GM21360 (cell line): ENCODE measurements around the gene MBD5.

Experiments used
- ATAC-seq: cut with Tn5 transposase; IDR thresholded peaks from one replicate; pipeline ENCODE4 v1.9.1; 2021; ENCODE audit warnings: mild to moderate bottlenecking, moderate library complexity; ENCODE audit not compliant: unreplicated experiment

Gene MBD5

DNA sequence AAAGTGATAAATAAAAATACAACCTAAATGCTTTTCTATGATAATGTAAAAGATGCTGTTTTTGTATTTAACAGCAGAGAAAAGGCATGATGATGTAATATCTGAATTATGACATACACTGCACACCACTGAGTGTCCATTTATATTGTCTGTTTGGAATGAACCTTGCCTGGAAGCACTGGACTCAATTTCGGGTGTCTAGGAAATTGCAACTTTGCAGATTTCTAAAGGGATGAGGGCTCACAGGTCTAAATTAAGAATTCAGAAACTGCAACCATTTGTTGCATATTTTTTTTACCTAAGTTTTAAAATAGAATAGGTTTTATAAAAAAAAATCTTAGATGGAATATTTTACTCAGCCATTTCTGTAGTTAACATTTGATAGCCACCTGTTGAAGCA is 492.5 kb downstream of the MBD5 start:
- no peak for ATAC-seq

DNA sequence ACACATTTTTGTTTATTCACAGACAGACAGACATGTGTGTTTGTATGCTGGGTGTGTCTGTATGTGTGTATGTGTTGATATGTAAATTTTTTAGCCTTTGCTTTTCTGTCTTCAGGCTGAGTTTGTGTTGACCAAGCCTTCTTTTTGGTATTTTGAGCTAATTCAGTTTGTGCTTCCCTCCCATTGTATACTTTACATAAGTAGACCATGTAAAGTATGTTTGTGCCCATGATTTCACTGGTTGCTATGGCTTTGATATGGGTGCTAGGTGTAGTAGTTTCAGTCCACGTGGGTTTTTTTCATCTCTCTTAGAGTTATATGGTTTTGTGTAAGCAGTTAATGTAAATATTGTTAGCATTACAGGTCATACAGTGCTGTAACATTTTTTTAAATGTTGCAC is 494.2 kb downstream of the MBD5 start:
- ATAC-seq, result no peak

DNA sequence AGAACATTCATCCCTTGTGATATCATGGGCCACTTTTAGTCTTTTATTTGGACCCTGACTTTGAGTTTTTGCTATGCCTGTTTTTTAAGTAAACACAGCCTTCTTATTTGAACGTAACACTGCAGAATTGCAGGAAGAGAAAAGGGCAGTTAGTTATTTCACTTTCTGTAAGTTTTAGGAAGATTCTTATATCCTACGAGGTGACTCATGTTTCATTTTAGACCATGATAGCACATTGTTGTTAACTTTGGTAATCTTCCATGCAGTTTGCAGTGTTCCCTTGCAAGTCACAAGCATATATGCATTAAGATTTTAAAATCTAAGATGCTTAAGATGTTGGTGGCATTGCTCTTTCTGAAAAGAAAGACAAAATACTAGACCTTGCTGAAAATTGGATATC is 495.1 kb downstream of the MBD5 start:
- ATAC-seq, result no peak

DNA sequence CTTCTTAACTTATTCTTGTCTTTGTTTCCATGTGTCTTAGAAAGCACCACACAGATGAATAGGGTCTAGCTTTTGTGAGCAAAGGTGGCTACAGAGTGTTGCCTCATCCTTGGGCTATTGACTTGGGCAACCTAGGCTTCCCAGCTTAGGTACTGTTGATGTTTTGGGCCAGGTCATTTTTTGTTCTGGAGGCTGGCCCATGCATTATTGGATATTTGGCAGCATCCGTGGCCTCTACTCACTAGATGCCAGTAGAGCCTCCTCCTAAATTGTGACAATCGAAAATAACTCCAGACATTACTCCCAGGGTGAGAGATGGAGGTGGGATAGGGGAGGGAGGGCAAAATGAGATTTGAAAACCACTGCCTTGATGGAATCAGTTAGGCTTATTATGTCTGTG is 496.4 kb downstream of the MBD5 start:
- ATAC-seq, result no peak

DNA sequence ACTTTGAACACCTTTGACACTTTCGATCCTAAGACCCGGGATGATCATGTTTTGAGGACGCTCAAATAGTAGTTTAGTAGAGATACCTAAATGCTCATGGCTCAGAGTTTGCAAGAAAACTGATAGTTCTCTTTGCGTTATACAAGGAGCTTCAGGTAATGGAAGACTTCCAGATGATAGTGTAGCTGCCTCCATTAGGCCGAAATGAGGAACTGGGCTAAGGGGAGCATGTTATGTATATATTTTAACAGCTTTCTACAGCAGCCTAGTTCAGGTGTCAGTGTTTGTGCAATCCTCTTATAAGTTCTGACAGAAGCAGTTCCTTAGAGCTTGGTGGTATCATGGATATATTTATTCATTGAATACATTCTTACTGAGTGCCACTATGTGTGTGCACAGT is 496.9 kb downstream of the MBD5 start:
- no peak for ATAC-seq

DNA sequence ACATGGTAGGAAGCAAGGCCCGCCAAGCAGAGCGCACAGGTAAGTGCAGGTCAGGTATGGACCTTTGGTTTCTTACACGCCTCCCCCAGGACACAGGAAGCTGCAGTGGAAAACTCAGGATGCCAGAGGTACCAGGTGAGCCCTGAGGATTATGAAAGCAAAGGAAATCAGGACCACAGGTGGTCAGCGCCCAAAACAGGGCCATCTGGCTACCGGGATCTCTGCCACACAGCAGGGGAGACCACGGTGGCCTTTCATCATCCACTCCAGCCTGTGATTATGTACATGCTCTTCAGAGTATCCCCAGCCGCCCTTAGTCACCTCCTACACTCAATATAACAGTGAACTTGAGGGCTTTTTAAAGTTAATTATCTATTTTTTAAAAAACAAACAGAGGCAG is 498.1 kb downstream of the MBD5 start:
- no peak for ATAC-seq

DNA sequence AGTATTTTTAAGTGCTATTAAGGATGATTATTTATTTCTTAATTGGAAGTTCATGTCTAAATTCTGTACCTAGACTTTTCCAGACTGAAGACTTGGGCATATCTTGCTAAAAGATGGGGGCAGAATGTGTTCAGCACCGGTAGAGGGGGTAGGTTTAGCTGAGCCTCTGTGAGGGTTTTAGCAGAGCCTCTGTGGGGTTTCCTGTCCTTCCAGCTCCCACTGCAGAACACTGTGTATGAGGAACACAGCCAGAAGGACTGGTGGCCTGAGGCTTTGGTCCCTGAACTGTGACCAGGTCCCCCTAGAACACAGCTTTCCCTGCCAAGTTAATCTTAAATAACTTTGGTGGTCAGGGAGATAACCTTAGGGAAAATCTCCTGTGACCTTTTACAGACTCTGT is 500.3 kb downstream of the MBD5 start:
- no peak for ATAC-seq

DNA sequence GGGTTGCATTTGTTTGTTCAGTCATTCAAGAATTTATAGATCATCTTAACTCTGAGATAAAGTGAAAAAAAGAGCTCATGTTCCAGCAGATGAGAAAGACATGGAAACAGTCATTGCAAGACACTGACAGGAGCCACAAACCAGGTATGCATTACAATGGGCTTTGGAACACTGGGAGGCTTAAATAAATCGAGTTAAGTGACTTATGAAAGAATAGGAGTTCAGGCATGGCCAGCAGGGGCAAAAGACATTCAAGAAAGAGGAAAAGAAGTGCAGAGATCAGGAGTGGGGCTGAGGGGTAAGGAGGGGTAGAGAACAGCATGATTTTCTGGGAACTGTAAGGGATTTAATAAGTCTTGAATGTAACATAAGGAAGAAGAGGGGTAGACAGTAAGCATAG is 502.4 kb downstream of the MBD5 start:
- ATAC-seq, result no peak

DNA sequence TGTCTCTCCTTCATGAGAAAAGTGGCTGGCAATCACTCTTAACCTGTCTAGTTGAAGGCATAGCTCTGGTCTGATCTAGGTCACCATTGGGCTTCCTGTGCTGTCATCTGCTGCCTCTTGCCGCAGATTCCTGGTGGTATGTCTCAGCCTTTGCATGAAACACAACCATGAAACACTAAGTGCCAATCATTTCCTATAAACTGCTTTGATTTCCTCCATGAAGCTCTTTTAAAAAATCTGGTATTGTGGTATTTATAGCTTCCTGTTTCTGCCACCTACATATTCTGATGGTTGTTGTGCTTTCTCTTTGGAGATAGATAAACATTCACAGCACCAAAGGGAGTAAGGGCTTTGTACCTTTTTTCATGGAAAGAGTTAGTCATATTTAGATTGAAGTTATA is 503.6 kb downstream of the MBD5 start:
- no peak for ATAC-seq

DNA sequence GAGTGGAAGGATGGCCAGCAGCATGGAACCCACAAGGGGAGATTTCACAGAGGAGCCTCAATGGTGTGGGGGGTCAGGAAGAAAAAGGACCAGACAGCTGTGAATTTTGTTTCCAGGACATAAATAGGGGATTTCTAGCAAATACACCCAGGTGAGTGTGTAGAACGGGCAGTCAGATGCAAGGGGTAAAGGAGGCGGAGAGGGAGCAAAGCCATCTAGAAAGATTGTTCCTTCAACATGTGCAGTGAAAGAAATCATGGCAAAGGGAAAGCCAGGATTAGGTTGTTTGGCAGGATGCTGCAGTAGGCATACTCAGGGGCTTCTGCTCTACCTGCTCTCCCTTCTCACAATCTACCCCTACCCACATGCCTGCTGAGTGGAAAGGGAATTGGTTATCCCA is 504.2 kb downstream of the MBD5 start:
- no peak for ATAC-seq

DNA sequence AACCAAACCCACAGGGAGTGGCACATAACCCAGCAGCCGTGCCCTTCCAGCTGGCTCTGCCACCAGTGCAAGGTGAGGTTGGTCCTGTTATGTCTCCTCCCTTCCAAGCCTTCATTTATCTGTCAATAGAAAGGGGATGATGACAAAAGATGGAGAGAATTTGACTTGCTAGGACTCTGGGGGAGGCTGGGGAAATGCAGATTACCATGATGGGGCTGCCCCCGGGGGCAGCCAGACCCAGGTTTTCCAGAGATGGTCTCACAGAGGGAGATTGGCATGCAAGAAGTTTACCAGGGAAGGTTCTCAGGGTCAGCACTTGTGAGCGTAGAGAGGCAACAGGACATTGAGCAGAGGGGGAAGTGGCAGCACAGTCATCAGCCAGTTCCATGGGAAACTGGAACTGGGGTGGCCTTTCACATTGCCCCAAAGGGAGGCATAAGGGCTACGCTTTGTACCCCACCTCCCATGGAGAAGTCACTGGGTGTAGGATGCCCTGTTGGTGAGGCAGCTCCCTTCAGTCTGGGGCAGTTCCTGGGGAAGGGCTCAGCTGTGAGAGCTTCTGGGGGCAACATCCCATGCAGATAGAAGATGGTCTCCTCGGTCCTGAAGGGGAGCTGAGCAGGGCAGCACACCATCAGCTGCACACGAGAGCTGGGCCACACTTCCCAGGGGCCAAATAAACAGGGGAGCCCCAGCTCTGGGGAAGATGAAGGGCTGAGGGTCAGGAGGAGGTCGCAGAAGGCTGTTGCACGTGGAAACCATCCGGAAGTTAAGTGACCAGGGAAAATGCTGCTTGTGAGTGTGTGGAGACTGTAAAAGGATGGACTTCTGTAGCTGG is 505.8 kb downstream of the MBD5 start:
- no peak for ATAC-seq

DNA sequence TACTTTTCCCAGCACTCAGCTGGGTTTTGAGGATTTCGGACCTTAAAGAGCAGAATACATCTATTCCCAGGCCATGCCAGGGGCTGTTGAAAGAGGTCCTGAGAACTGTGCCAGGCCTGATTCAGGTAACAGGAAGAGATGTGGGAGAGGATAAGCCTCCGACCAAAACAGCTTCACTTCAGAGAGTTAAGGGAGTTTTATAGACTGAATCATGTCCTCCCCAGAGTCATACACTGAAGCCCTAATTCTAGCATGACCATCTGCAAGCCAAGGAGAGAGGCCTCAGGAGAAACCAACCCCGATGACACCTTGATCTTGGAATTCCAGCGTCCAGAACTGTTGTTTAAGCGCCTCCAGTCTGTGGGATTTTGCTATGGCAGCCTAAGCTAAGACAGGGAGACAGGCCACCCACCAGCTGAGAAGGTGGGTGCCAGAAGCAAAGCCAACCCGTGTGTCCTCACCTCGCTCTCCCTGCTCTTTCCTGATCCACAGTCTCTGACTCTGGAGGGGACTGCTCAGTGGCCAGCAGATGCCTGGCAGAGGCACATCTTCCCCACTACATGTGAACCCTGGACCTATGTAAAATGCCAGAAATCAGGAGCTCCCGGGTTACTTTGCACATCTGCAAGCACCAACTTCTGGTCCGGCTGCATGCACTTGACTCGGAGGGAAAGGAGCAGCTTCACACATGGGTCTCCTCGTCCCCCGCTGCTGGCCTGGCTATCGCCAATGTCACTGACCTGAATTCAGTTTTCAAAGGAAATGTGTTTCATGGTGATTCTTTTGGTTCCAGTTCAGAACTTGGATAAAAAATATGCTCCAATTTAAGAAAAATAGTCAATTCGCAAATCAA is 506.8 kb downstream of the MBD5 start:
- no peak for ATAC-seq

DNA sequence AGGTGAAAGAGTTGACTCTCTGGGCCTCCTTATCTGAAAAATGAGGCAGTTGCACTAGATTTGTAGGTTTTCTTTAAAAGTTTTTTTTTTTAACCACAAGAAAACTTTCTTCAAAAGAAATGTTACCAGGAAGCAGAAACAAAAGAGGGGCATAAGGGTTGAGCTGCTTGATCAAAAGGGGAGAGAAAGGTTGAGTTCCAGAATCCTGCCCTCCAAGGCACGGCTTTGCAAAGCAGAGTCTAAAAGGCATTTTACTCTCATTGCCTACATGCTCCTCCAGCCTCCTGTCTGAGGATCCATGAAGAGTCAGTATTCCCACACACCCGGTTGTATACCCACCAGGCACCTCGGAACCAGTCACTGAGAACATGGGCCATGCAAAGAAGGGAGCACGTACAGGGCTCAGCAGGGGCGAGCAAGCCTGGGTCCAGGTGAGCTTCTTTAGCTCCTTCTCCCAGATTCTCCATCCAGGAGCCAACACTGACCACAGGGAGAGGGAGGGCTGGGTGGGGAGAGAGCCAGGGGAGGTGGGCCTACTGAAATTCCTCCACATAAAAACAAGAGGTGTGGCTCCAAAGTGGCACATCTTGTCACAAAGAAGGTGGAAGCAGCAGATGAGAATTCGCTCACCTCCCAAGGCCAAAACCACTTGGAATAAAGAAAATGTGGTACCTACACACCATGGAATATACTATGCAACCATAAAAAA is 507.6 kb downstream of the MBD5 start:
- ATAC-seq, result no peak

DNA sequence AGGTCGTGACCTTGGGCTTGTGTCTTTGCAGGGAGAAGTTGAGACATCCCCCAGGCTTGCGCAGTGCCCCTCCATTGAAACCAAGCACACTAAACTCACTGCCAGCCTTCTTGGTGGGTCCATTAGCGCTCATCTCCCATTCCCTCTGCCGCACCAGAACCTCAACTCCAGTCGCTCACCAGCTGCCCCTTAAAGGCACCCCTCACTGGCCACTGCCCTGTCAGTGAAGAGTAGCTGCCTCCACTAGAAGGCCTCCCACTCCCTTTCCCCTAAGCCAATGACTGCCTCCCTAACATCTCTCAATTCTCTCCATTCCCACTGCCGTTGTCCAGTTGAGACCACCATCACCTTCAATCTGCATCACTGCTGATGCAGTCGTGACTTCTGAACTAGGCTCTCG is 508.9 kb downstream of the MBD5 start:
- no peak for ATAC-seq

DNA sequence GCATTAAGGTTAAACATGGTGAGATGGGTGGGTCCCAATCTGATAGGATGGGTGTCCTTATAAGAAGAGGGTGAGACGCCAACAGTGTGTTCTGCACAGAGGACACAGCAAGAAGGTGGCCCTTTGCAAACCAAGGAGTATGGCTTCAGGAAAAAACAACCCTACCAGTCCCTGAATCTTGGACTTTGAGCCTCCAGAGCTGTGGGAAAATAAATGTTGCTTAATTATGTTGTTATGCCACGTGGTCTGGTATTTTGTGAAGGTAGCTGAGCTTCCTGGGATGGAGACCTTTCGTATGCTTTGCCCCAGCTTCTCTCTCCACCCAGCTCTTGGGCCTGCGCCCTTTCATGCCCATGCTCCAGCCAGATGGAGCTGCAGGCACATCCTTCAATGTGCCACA is 509.5 kb downstream of the MBD5 start:
- no peak for ATAC-seq

DNA sequence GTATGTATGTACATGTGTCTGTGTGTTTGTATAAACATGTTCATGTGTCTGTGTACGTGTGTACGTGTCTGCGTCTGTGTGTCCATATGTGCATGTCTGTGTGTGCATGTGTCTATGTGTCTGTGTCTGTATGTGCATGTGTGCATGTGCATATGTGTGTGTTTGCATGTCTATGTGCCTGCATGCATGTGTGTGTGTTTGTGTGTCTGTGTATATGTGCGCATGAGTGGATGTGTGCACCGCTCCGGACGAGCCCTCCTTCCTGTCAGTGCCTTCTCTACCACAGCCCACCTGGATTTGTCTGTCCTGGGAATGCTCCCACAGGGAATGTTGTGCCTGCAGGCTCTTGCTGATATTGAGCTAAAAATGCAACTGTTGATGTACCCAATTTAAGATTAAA is 510.3 kb downstream of the MBD5 start:
- ATAC-seq, result no peak

DNA sequence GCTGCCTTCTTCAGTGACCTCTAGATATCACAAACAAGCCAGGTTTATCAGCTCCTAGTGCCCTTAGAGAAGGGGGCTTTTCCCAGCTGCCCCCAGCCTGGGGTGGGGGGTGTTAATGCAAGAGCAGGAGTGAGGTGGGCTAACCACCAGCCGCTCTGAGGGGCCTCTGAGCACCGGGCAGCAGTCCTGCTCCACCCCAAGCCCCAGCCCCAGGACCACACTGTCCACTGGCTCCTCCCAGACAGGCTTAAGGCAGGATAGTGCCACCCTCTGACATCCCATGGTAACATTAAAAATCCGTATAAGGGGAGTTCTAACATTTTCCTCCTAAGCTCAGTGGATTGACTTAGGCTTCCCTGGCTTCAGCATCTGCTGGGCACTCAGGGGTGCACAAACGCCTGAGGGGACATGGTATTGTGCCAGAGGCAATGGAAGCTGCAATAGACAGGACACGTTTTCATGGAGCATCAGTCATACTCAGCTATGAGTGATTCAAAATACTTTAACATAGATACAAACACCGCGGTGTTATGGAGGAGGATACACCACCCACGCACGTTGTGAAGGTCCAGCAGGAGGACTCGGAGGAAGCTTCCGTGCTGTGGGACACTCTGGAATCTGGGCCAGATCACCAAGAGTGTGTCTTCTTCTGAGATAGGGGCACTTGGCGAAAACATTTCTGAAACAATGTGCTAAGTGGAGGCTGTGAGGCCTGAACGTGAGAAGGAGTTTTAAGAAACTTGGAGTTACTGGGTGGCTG is 511.0 kb downstream of the MBD5 start:
- no peak for ATAC-seq

DNA sequence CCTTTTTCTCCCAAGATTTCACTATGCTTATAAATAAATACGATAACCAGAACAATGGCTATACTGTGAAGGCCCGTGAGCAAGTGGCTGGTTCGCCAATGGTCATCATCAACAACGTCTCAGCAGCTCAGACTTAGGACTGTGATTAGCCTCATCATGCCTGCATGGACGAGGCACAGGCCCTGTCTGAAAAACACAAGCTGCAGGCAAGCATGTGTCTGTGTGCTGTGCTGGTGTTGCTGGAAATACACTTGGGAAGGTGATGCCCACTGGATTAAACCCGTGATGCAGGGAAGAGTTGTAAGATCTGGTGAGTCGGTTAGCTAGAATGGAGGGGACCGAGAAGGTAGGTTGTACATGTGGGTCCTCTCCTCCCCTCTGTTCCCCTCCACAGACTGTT is 512.1 kb downstream of the MBD5 start:
- no peak for ATAC-seq

DNA sequence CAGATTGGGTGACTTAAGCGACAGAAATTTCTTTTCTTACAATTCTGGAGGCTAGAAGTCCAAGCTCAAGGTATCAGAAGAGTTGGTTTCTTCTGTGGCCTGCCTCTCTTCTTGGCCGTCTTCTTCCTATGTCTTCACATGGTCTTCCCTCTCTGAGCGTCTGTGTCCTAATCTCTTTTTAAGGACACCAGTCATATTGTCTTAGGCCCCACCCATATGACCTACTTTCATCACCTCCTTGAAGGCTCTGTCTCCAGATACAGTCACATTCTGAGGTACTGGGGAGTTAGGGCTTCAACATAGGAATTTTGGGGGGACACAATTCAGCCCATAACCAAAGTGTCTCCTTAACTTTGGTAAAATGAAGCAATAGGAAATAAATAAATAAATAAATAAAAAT is 512.8 kb downstream of the MBD5 start:
- ATAC-seq, result no peak

DNA sequence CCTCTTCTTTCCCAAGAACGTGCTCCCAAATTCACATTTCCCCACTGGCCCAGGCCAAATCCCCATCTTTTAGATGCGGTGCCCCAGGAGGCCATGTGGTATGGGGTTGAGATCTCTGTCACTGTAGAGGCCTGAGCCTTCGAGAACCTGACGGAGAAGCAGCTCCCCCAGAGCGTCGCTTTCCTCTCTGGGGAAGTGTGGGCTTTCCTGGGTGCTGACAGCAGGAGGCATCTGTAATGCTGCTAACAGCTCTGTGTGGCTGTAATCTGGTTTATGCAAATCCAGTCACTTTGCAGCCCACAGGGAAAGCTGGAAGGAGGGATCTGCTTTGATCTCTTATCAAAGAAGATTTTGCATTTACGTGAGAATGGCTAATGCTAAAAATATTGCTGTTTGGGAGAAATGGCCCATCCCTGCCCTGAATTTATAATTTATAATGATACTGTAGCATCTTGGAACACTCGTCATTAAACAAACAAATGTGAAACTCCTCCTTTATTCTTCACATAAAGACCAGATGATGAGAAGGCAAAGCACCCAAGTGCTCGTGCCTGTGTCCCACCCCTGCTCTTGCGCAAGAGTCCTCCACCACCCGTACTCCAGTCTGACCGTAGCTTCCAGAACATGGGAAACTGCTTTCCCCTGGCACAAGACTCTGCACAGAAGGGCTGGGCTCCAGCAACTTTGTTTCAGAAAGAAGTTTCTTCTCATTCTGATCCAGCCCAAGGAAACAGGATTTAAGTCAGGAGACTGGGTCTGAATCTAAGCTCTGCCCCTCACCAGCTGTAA is 513.7 kb downstream of the MBD5 start:
- no peak for ATAC-seq
